ENCODE data around the gene AFF4. TPM values are rescaled to one million over a fixed set of nuclear protein-coding genes. Genes with fewer than 3 reads are reported as not detected.

Gene AFF4
- total RNA-seq, 1 experiment from 2014 or later, result 58.1 TPM

- TF ChIP-seq PREB (CRISPR knock-in tag; IDR thresholded peaks at IDR 0.05; ENCODE audit: borderline replicate concordance), result no peak
- no peak for TF ChIP-seq MAX (CRISPR knock-in tag; IDR thresholded peaks at IDR 0.05)
- no peak for TF ChIP-seq SMAD4 (CRISPR knock-in tag; IDR thresholded peaks at IDR 0.05)
Observed at GRCh38 chr5:133006653-133007052, 43.2 kb upstream of the AFF4 start (continued).

- Mint-ChIP-seq H3K27ac (no peak overlapping the region), H3K36me3 (peaks cover 15% of the 10 kb centered on the region), H3K9me3 (no peaks in the 10 kb centered on the region), H3K27me3 (ENCODE audit: low read depth) (no peaks in the 10 kb centered on the region), H3K4me1 (no peaks in the 10 kb centered on the region), H3K4me3 (no peak overlapping the region)
- TF ChIP-seq TEAD1 (CRISPR knock-in tag; IDR thresholded peaks at IDR 0.05), result no peak
- TF ChIP-seq SOX15 (CRISPR knock-in tag; IDR thresholded peaks at IDR 0.05), result no peak
- no peak for TF ChIP-seq FOXP1 (CRISPR knock-in tag; IDR thresholded peaks at IDR 0.05; ENCODE audit: borderline replicate concordance)
- TF ChIP-seq SMAD3 (CRISPR knock-in tag; IDR thresholded peaks at IDR 0.05; ENCODE audit: borderline replicate concordance), result no peak
- no peak for TF ChIP-seq ZNF512 (CRISPR knock-in tag; IDR thresholded peaks at IDR 0.05; ENCODE audit: borderline replicate concordance)
- TF ChIP-seq AFF4 (CRISPR knock-in tag; IDR thresholded peaks at IDR 0.05; ENCODE audit: borderline replicate concordance), result no peak
- TF ChIP-seq GABPB1 (CRISPR knock-in tag; IDR thresholded peaks at IDR 0.05), result no peak
- no peak for TF ChIP-seq TP53 (CRISPR knock-in tag; IDR thresholded peaks at IDR 0.05)
- TF ChIP-seq MAX (CRISPR knock-in tag; IDR thresholded peaks at IDR 0.05), result no peak
- TF ChIP-seq ZNF232 (CRISPR knock-in tag; IDR thresholded peaks at IDR 0.05), result no peak
- TF ChIP-seq ZNF121 (CRISPR knock-in tag; IDR thresholded peaks at IDR 0.05), result no peak
- no peak for TF ChIP-seq AR (CRISPR knock-in tag; IDR thresholded peaks at IDR 0.05)
- no peak for TF ChIP-seq CTCF (IDR thresholded peaks at IDR 0.05)
- no peak for DNase-seq (ENCODE audit: low spot score)
- no peak for ATAC-seq
- POLR2A ChIA-PET, result no interaction called here
- CTCF ChIA-PET, result no interaction called here
Observed at GRCh38 chr5:132999246-132999645, 35.8 kb upstream of the AFF4 start.
